Activated naive CD8-positive, alpha-beta T cell (primary cell): ENCODE measurements around the gene TAGAP.
A peak's percentile ranks its signal among the peaks of the same experiment; 100 is the strongest.
"Not testable (repeated sequence)": the region's sequence is repeated elsewhere in the genome, so short reads cannot be mapped to it uniquely, and the experiment has no call there.

Source experiments
- H3K27ac Mint-ChIP-seq: one replicate; pipeline ENCODE4 v1.8.0; 2021; ENCODE audit warnings: mixed read lengths
- H3K27me3 Mint-ChIP-seq: one replicate; pipeline ENCODE4 v1.8.0; 2021; ENCODE audit warnings: mixed read lengths
- H3K36me3 Mint-ChIP-seq: one replicate; pipeline ENCODE4 v1.8.0; 2021; ENCODE audit warnings: mixed read lengths
- H3K4me1 Mint-ChIP-seq: one replicate; pipeline ENCODE4 v1.8.0; 2021; ENCODE audit warnings: low read depth, mixed read lengths
- H3K4me3 Mint-ChIP-seq: one replicate; pipeline ENCODE4 v1.8.0; 2021; ENCODE audit warnings: mild to moderate bottlenecking, mixed read lengths
- H3K9me3 Mint-ChIP-seq: one replicate; pipeline ENCODE4 v1.8.0; 2021; ENCODE audit warnings: low read depth, mixed read lengths

TAGAP gene

GRCh38 chr6:159042826-159043181, 2.0 kb downstream of the TAGAP start:
- Mint-ChIP-seq H3K4me1 (peaks cover 52% of the 10 kb centered on the region), H3K27me3 (no peaks in the 10 kb centered on the region), H3K27ac (peak overlapping the region; percentile 98), H3K4me3 (peak overlapping the region; percentile 97), H3K36me3 (peaks cover 51% of the 10 kb centered on the region), H3K9me3 (no peaks in the 10 kb centered on the region)

- Mint-ChIP-seq H3K36me3 (peaks cover 56% of the 10 kb centered on the region), H3K4me1 (peaks cover 52% of the 10 kb centered on the region), H3K4me3 (peak overlapping the region; percentile 97)
Observed at GRCh38 chr6:159042003-159042825, 2.6 kb downstream of the TAGAP start.

GRCh38 chr6:159041181-159041580, 3.6 kb downstream of the TAGAP start:
- peaks cover 59% of the 10 kb centered on the region for H3K36me3 Mint-ChIP-seq
- H3K27ac Mint-ChIP-seq: peak overlapping the region; percentile 98
- peak overlapping the region; percentile 97 for H3K4me3 Mint-ChIP-seq
- H3K27me3 Mint-ChIP-seq: no peaks in the 10 kb centered on the region
- no peaks in the 10 kb centered on the region for H3K9me3 Mint-ChIP-seq
- H3K4me1 Mint-ChIP-seq: peaks cover 48% of the 10 kb centered on the region

More at GRCh38 chr6:159042003-159042825, 2.6 kb downstream of the TAGAP start:
- peak overlapping the region; percentile 98 for H3K27ac Mint-ChIP-seq
- H3K9me3 Mint-ChIP-seq: no peaks in the 10 kb centered on the region
- H3K27me3 Mint-ChIP-seq: no peaks in the 10 kb centered on the region

- Mint-ChIP-seq H3K9me3 (no peaks in the 10 kb centered on the region), H3K27me3 (no peaks in the 10 kb centered on the region), H3K27ac (peak overlapping the region; percentile 98), H3K4me3 (peak overlapping the region; percentile 97), H3K4me1 (peaks cover 47% of the 10 kb centered on the region), H3K36me3 (peaks cover 65% of the 10 kb centered on the region)
Observed at GRCh38 chr6:159039885-159040258, 4.9 kb downstream of the TAGAP start.

- peak overlapping the region; percentile 98 for H3K27ac Mint-ChIP-seq
- no peaks in the 10 kb centered on the region for H3K27me3 Mint-ChIP-seq
- peak overlapping the region; percentile 97 for H3K4me3 Mint-ChIP-seq
- H3K36me3 Mint-ChIP-seq: peaks cover 65% of the 10 kb centered on the region
- H3K9me3 Mint-ChIP-seq: no peaks in the 10 kb centered on the region
- H3K4me1 Mint-ChIP-seq: peaks cover 47% of the 10 kb centered on the region
Observed at GRCh38 chr6:159038914-159039884, 5.6 kb downstream of the TAGAP start.

GRCh38 chr6:159038318-159038717, 6.5 kb downstream of the TAGAP start:
- H3K27me3 Mint-ChIP-seq, H3K9me3 Mint-ChIP-seq: not testable (repeated sequence)
- Mint-ChIP-seq H3K27ac (peak overlapping the region; percentile 95), H3K36me3 (peaks cover 58% of the 10 kb centered on the region), H3K4me3 (peak overlapping the region; percentile 97), H3K4me1 (peaks cover 51% of the 10 kb centered on the region)

GRCh38 chr6:159037756-159038290, 7.0 kb downstream of the TAGAP start:
- Mint-ChIP-seq H3K27me3 (no peaks in the 10 kb centered on the region), H3K9me3 (no peaks in the 10 kb centered on the region), H3K36me3 (peaks cover 53% of the 10 kb centered on the region), H3K4me3 (peak overlapping the region; percentile 97), H3K27ac (peak overlapping the region; percentile 95), H3K4me1 (peaks cover 55% of the 10 kb centered on the region)

- peak overlapping the region; percentile 90 for H3K27ac Mint-ChIP-seq
- no peaks in the 10 kb centered on the region for H3K27me3 Mint-ChIP-seq
- peak overlapping the region; percentile 97 for H3K4me3 Mint-ChIP-seq
- H3K36me3 Mint-ChIP-seq: peaks cover 42% of the 10 kb centered on the region
- no peaks in the 10 kb centered on the region for H3K9me3 Mint-ChIP-seq
- peaks cover 49% of the 10 kb centered on the region for H3K4me1 Mint-ChIP-seq
Observed at GRCh38 chr6:159036673-159037072, 8.1 kb downstream of the TAGAP start.

- H3K36me3 Mint-ChIP-seq: peaks cover 37% of the 10 kb centered on the region
- H3K4me3 Mint-ChIP-seq: peak overlapping the region; percentile 97
Observed at GRCh38 chr6:159035891-159036290, 8.9 kb downstream of the TAGAP start.

GRCh38 chr6:159033160-159034049, 11.4 kb downstream of the TAGAP start:
- H3K9me3 Mint-ChIP-seq: no peaks in the 10 kb centered on the region
- H3K4me1 Mint-ChIP-seq: peaks cover 30% of the 10 kb centered on the region
- H3K27ac Mint-ChIP-seq: peak overlapping the region; percentile 62

More at GRCh38 chr6:159035891-159036290, 8.9 kb downstream of the TAGAP start:
- H3K27ac Mint-ChIP-seq: peak overlapping the region; percentile 81
- H3K27me3 Mint-ChIP-seq: no peaks in the 10 kb centered on the region
- H3K4me1 Mint-ChIP-seq: peaks cover 43% of the 10 kb centered on the region
- H3K9me3 Mint-ChIP-seq: no peaks in the 10 kb centered on the region

GRCh38 chr6:159031846-159032245, 12.9 kb downstream of the TAGAP start:
- Mint-ChIP-seq H3K27me3 (no peaks in the 10 kb centered on the region), H3K36me3 (peaks cover 9% of the 10 kb centered on the region), H3K27ac (no peak overlapping the region), H3K9me3 (no peaks in the 10 kb centered on the region), H3K4me1 (peaks cover 20% of the 10 kb centered on the region), H3K4me3 (no peak overlapping the region)

More at GRCh38 chr6:159033160-159034049, 11.4 kb downstream of the TAGAP start:
- no peak overlapping the region for H3K4me3 Mint-ChIP-seq
- no peaks in the 10 kb centered on the region for H3K27me3 Mint-ChIP-seq
- H3K36me3 Mint-ChIP-seq: peaks cover 17% of the 10 kb centered on the region

GRCh38 chr6:159030168-159030567, 14.6 kb downstream of the TAGAP start:
- peaks cover 10% of the 10 kb centered on the region for H3K4me1 Mint-ChIP-seq
- no peak overlapping the region for H3K4me3 Mint-ChIP-seq
- H3K36me3 Mint-ChIP-seq: peaks cover 6% of the 10 kb centered on the region
- peaks cover 9% of the 10 kb centered on the region for H3K9me3 Mint-ChIP-seq
- no peaks in the 10 kb centered on the region for H3K27me3 Mint-ChIP-seq
- no peak overlapping the region for H3K27ac Mint-ChIP-seq

GRCh38 chr6:159025224-159025623, 19.6 kb downstream of the TAGAP start:
- peaks cover 13% of the 10 kb centered on the region for H3K36me3 Mint-ChIP-seq

GRCh38 chr6:159023893-159024292, 20.9 kb downstream of the TAGAP start:
- H3K27ac Mint-ChIP-seq: peak overlapping the region; percentile 94
- no peaks in the 10 kb centered on the region for H3K27me3 Mint-ChIP-seq
- H3K4me3 Mint-ChIP-seq: no peak overlapping the region
- peaks cover 35% of the 10 kb centered on the region for H3K4me1 Mint-ChIP-seq
- H3K9me3 Mint-ChIP-seq: peaks cover 20% of the 10 kb centered on the region
- H3K36me3 Mint-ChIP-seq: peaks cover 13% of the 10 kb centered on the region

More at GRCh38 chr6:159025224-159025623, 19.6 kb downstream of the TAGAP start:
- not testable (repeated sequence) for H3K4me3 Mint-ChIP-seq, H3K27me3 Mint-ChIP-seq
- Mint-ChIP-seq H3K9me3 (peaks cover 20% of the 10 kb centered on the region), H3K27ac (peak overlapping the region; percentile 35), H3K4me1 (peaks cover 23% of the 10 kb centered on the region)
